Keratinocyte (primary cell): ENCODE measurements around the gene KLHL36.

Source experiments
- EZH2 ChIP-seq: IDR thresholded peaks from one replicate; pipeline ENCODE4 v1.6.1; 2012; ENCODE audit warnings: inconsistent platforms, mild to moderate bottlenecking, low read length, moderate library complexity
- TF ChIP-seq, protein P1 (sequence below), 3 experiments: IDR thresholded peaks in 1 of 3; conservative IDR thresholded peaks in 1 of 3; optimal IDR thresholded peaks in 1 of 3; 2 replicates in 2 of 3; 3 replicates in 1 of 3; pipeline versions ENCODE3 to v1.5.1; 2011; ENCODE audit warnings: low read length in 3 of 3, mild to moderate bottlenecking in 3 of 3, moderate library complexity in 2 of 3, control low read depth in 1 of 3, inconsistent platforms in 1 of 3; ENCODE audit not compliant: insufficient read depth in 2 of 3; ENCODE audit errors: extremely low read depth in 1 of 3

DNA sequence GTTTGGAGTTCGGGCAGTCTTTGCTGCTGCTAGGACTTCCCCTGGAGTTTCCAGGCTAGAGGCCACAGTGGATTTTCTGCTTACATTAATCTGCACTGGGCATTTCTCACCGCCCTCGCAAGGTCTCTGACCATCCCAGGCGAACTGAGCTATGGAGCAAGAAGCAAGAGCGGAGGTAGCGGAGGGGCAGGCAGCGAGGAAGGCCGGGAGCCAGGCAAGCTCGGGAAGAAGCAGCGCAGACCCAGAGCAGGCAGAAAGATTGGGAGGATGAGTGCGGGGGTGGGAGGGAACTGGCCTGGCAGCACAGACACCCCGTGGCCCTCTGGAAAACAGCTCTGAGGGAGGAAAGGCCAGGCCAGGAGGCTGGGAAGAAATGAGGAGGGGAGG is 34.2 kb upstream of the KLHL36 start:
- TF ChIP-seq, protein P1, sequence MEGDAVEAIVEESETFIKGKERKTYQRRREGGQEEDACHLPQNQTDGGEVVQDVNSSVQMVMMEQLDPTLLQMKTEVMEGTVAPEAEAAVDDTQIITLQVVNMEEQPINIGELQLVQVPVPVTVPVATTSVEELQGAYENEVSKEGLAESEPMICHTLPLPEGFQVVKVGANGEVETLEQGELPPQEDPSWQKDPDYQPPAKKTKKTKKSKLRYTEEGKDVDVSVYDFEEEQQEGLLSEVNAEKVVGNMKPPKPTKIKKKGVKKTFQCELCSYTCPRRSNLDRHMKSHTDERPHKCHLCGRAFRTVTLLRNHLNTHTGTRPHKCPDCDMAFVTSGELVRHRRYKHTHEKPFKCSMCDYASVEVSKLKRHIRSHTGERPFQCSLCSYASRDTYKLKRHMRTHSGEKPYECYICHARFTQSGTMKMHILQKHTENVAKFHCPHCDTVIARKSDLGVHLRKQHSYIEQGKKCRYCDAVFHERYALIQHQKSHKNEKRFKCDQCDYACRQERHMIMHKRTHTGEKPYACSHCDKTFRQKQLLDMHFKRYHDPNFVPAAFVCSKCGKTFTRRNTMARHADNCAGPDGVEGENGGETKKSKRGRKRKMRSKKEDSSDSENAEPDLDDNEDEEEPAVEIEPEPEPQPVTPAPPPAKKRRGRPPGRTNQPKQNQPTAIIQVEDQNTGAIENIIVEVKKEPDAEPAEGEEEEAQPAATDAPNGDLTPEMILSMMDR (optimal IDR thresholded peaks at IDR 0.05 in 1 of 3, IDR thresholded peaks at IDR 0.05 in 1 of 3, conservative IDR thresholded peaks at IDR 0.05 in 1 of 3; ENCODE audit: extremely low read depth in 1 of 3, insufficient read depth in 2 of 3, low read length in 3 of 3): no peak
- no peak for TF ChIP-seq EZH2
